GM12878 (cell line): ENCODE measurements around the gene NR3C1. TPM values are rescaled to one million over a fixed set of nuclear protein-coding genes. Genes with fewer than 3 reads are reported as not detected.
A peak's percentile ranks its signal among the peaks of the same experiment; 100 is the strongest.

ENCODE experiments used
- BCL11A ChIP-seq: IDR thresholded peaks from 2 replicates; pipeline ENCODE4 v1.6.1; 2011; ENCODE audit warnings: low read depth, low read length
- CEBPB ChIP-seq, 2 experiments: fragments of 150-350 bp in 1 of 2; IDR thresholded peaks; 2 replicates each; pipeline ENCODE4 v1.6.1; 2012 to 2014; ENCODE audit warnings: low read depth in 2 of 2, low read length in 2 of 2, borderline replicate concordance in 1 of 2, inconsistent platforms in 1 of 2
- CHD2 ChIP-seq: IDR thresholded peaks from 2 replicates; pipeline ENCODE4 v1.6.1; 2011; ENCODE audit warnings: low read depth, low read length, improper control_type of control experiment, borderline replicate concordance
- CUX1 ChIP-seq: IDR thresholded peaks from 2 replicates; pipeline ENCODE4 v1.6.1; 2012; ENCODE audit warnings: improper control_type of control experiment, low read depth, low read length; ENCODE audit not compliant: insufficient replicate concordance
- EP300 ChIP-seq, 2 experiments: fragments of 150-350 bp in 1 of 2; IDR thresholded peaks; 2 replicates each; pipeline ENCODE4 v1.6.1; 2011 to 2012; ENCODE audit warnings: low read depth in 2 of 2, low read length in 2 of 2, borderline replicate concordance in 1 of 2, improper control_type of control experiment in 1 of 2, inconsistent platforms in 1 of 2; ENCODE audit not compliant: control insufficient read depth in 1 of 2
- GATAD2B ChIP-seq: fragments of 450-650 bp; conservative IDR thresholded peaks from 2 replicates; pipeline ENCODE4 v1.6.1; 2017; ENCODE audit warnings: low read depth, mild to moderate bottlenecking, moderate library complexity
- HSF1 ChIP-seq: fragments of 150-350 bp; IDR thresholded peaks from 2 replicates; pipeline ENCODE4 v1.6.1; 2014; ENCODE audit warnings: mild to moderate bottlenecking, low read depth, low read length
- IKZF2 ChIP-seq, 2 experiments: fragments of 450-650 bp; IDR thresholded peaks; 2 replicates each; pipeline ENCODE4 v1.6.1; 2017; ENCODE audit warnings: mild to moderate bottlenecking in 2 of 2, moderate library complexity in 2 of 2
- MEF2B ChIP-seq: fragments of 450-650 bp; IDR thresholded peaks from 2 replicates; pipeline ENCODE4 v1.6.1; 2018; ENCODE audit warnings: mild to moderate bottlenecking, moderate library complexity; ENCODE audit not compliant: partially characterized antibody, poor library complexity, severe bottlenecking
- MTA2 ChIP-seq: fragments of 450-650 bp; IDR thresholded peaks from 2 replicates; pipeline ENCODE4 v1.6.1; 2016; ENCODE audit warnings: low read depth, mild to moderate bottlenecking, moderate library complexity
- MXI1 ChIP-seq: fragments of 150-350 bp; IDR thresholded peaks from 2 replicates; pipeline ENCODE4 v1.6.1; 2011; ENCODE audit warnings: low read depth, mild to moderate bottlenecking, inconsistent platforms, low read length, improper control_type of control experiment
- MYB ChIP-seq: fragments of 150-350 bp; IDR thresholded peaks from 2 replicates; pipeline ENCODE4 v1.6.1; 2014; ENCODE audit warnings: mild to moderate bottlenecking, low read depth, low read length, borderline replicate concordance
- POU2F2 ChIP-seq: IDR thresholded peaks from 3 replicates; pipeline ENCODE4 v1.6.1; 2011; ENCODE audit warnings: low read depth, mild to moderate bottlenecking, low read length, borderline replicate concordance
- RELB ChIP-seq: fragments of 450-650 bp; IDR thresholded peaks from 2 replicates; pipeline ENCODE4 v1.6.1; 2017; ENCODE audit warnings: low read depth, mild to moderate bottlenecking, moderate library complexity
- SIN3A ChIP-seq: IDR thresholded peaks from 2 replicates; pipeline ENCODE4 v1.6.1; 2012; ENCODE audit warnings: low read depth, low read length, improper control_type of control experiment
- SMC3 ChIP-seq: IDR thresholded peaks from 2 replicates; pipeline ENCODE4 v1.6.1; 2011; ENCODE audit warnings: low read length, improper control_type of control experiment, borderline replicate concordance
- SPI1 ChIP-seq: IDR thresholded peaks from 2 replicates; pipeline ENCODE4 v1.6.1; 2011; ENCODE audit warnings: low read depth, mild to moderate bottlenecking, low read length, moderate library complexity, borderline replicate concordance; ENCODE audit not compliant: insufficient read depth
- ZBED1 ChIP-seq: IDR thresholded peaks from 2 replicates; pipeline ENCODE4 v1.6.1; 2016; ENCODE audit warnings: borderline replicate concordance
- ZNF207 ChIP-seq: fragments of 450-650 bp; IDR thresholded peaks from 2 replicates; pipeline ENCODE4 v1.6.1; 2014; ENCODE audit warnings: antibody characterized with exemption, mild to moderate bottlenecking, borderline replicate concordance
- polyA plus RNA-seq, 11 experiments: library from polyadenylated mRNA; depleted of rRNA in 4 of 11; unstranded in 6 of 11; stranded (reverse) in 5 of 11; fragments of >200 nt; fragmentation: Nextera tagmentation in 4 of 11; fragmentation: Illumina TruSeq in 1 of 11; extraction: Ambion mirVana in 4 of 11; extraction: Trizol in 1 of 11; gene quantifications; 1 replicate in 1 of 11; 2 replicates in 10 of 11; pipeline versions ENCODE4 v1.2.1 to v1.2.3, GENCODE V29; 2011 to 2016; ENCODE audit warnings: inconsistent platforms in 2 of 11, missing spikeins in 2 of 11, low read depth in 1 of 11
- total RNA-seq, 4 experiments: library from RNA; depleted of rRNA in 3 of 4; stranded (reverse); fragments of >200 nt in 3 of 4; fragmentation: Illumina TruSeq in 1 of 4; extraction: Trizol in 1 of 4; gene quantifications; 2 replicates each; pipeline versions ENCODE4 v1.2.1 to v1.2.3, GENCODE V29; 2013 to 2021

NR3C1 gene
- total and polyA plus RNA-seq, 10 of the 15 experiments (the other 5 are each of a cell fraction or from before 2014, with no cell fraction given): 49.7 to 141 (median 109) TPM

- no peak for TF ChIP-seq HSF1
- peak; percentile 98 for TF ChIP-seq MTA2
- TF ChIP-seq BCL11A: 0 out of 2 replicates have a peak, but pooled peaks have one; percentile 11
- no peak for TF ChIP-seq SIN3A
- no peak for TF ChIP-seq MYB
- TF ChIP-seq CUX1: peak; percentile 81
- no peak for TF ChIP-seq CEBPB (IDR thresholded peaks at IDR 0.05; ENCODE audit: borderline replicate concordance in 1 of 2, low read depth in 2 of 2, low read length in 2 of 2)
- TF ChIP-seq POU2F2: peak; percentile 18; the same call in 1 of the 3 replicates
- TF ChIP-seq SMC3: peak; percentile 2; the same call in 1 of the 2 replicates
- peak; percentile 32; the same call in 1 of the 2 replicates for TF ChIP-seq GATAD2B
- TF ChIP-seq CHD2: no peak
- peak; percentile 78 for TF ChIP-seq RELB
- TF ChIP-seq SPI1: peak; percentile 89
- TF ChIP-seq IKZF2 (IDR thresholded peaks at IDR 0.05): peak; percentile 47 to 51; a peak in 2 of 4 replicates
- TF ChIP-seq EP300 (IDR thresholded peaks at IDR 0.05; ENCODE audit: borderline replicate concordance in 1 of 2, control insufficient read depth in 1 of 2, low read depth in 2 of 2, low read length in 2 of 2): peak; percentile 21 to 63; a peak in 2 of 4 replicates
- peak; percentile 10; the same call in 1 of the 2 replicates for TF ChIP-seq MXI1
- no peak for TF ChIP-seq ZNF207
- peak; percentile 56 for TF ChIP-seq MEF2B
- no peak for TF ChIP-seq ZBED1
Observed at GRCh38 chr5:143413958-143414669, 10.6 kb upstream of the NR3C1 start (continued).
